Transverse colon (tissue), 4 donors: ENCODE data around the gene DBNL. TPM values are rescaled to one million over a fixed set of nuclear protein-coding genes. Genes with fewer than 3 reads are reported as not detected.

Source experiments
- DNase-seq: peaks from one replicate; pipeline ENCODE4 v3.0.0-alpha.2; 2019
- H3K27ac ChIP-seq, 4 donors: fragments of 200-600 bp; sonication (generic); 2 replicates each; pipeline ENCODE4 v1.5.1; 2016 to 2018; ENCODE audit warnings: inconsistent platforms in 4 of 4
- H3K27me3 ChIP-seq: fragments of 200-600 bp; sonication (generic); 2 replicates; pipeline ENCODE4 v1.5.1; 2017; ENCODE audit warnings: inconsistent platforms
- H3K36me3 ChIP-seq, 4 donors: fragments of 200-600 bp; sonication (generic); 2 replicates each; pipeline ENCODE4 v1.5.1; 2017 to 2019; ENCODE audit warnings: inconsistent platforms in 4 of 4
- H3K4me1 ChIP-seq, 4 donors: fragments of 200-600 bp; sonication (generic); 2 replicates each; pipeline ENCODE4 v1.5.1; 2017 to 2020; ENCODE audit warnings: inconsistent platforms in 4 of 4
- H3K4me3 ChIP-seq, 4 donors: fragments of 200-600 bp; sonication (generic); 1 replicate in 1 of 4; 2 replicates in 3 of 4; pipeline versions ENCODE4 v1.5.1 to v1.6.1; 2017 to 2019; ENCODE audit warnings: inconsistent platforms in 4 of 4
- H3K9me3 ChIP-seq, 2 donors: fragments of 200-600 bp; sonication (generic); 2 replicates each; pipeline ENCODE4 v1.5.1; 2017 to 2019; ENCODE audit warnings: inconsistent platforms in 2 of 2
- CTCF ChIP-seq, 5 experiments: fragments of 200-600 bp in 3 of 5; fragments of 450-650 bp in 2 of 5; sonication (generic) in 3 of 5; IDR thresholded peaks; 1 replicate in 2 of 5; 2 replicates in 3 of 5; pipeline ENCODE4 v1.5.1; 2016 to 2017; ENCODE audit warnings: antibody characterized with exemption in 5 of 5, inconsistent platforms in 3 of 5, mild to moderate bottlenecking in 2 of 5, moderate library complexity in 1 of 5
- EP300 ChIP-seq: sonication (generic); formaldehyde crosslinking; IDR thresholded peaks from one replicate; pipeline ENCODE4 v1.6.1; 2017; ENCODE audit warnings: antibody characterized with exemption, low read depth
- POLR2A ChIP-seq: fragments of 450-650 bp; IDR thresholded peaks from one replicate; pipeline ENCODE4 v1.6.1; 2016; ENCODE audit warnings: antibody characterized with exemption, mild to moderate bottlenecking, moderate library complexity
- POLR2AphosphoS5 ChIP-seq, 3 donors: sonication (generic); formaldehyde crosslinking; IDR thresholded peaks; one replicate each; pipeline ENCODE4 v1.6.1; 2016; ENCODE audit warnings: antibody characterized with exemption in 3 of 3
- WGBS, 2 donors: methylation state at CpG; one replicate each; pipeline ENCODE4 v1.1.5; 2018; ENCODE audit warnings: low coverage in 1 of 2; 5-methylcytosine and 5-hydroxymethylcytosine counted together
- in situ Hi-C, 4 donors: fragments of 200-750 bp; cut with MboI; loops; one replicate each; pipeline versions ENCODE4 v1.15.0 to v1.15.1; 2017; ENCODE audit warnings: low sequenced_read_pairs in 3 of 4, low pct_ligation_motif_present in 1 of 4, low pct_unique_long_range_greater_than_20kb in 1 of 4
- intact Hi-C: fragments of 100-400 bp; cut with DNase I; formaldehyde crosslinking; loops from one replicate; pipeline ENCODE4 v1.15.1; 2023; ENCODE audit warnings: low total_unique reads
- total RNA-seq, 4 donors: library from RNA; depleted of rRNA; stranded (reverse); fragments of >200 nt; gene quantifications; one replicate each; pipeline ENCODE4 v1.1.0, GENCODE V29; 2016

The DBNL gene
- total RNA-seq, 4 donors from 2014 or later = 97.5 to 184 (median 137) TPM

- intact Hi-C loops = no loop called here
- Histone ChIP-seq H3K27me3 (peaks cover 16% of the 10 kb centered on the region), H3K4me3 (no peak overlapping the region), H3K4me1 (peaks cover 0 to 6% (median 2%) of the 10 kb centered on the region in 4 donors), H3K36me3 (no peaks in the 10 kb centered on the region), H3K9me3 (no peaks in the 10 kb centered on the region), H3K27ac (peak overlapping the region in 1 of 4 donors; percentile 25)
- no peak for DNase-seq
- TF ChIP-seq POLR2A (no peak), EP300 (no peak), CTCF (IDR thresholded peaks at IDR 0.05) (no peak), POLR2AphosphoS5 (IDR thresholded peaks at IDR 0.05) (no peak)
- 63 to 71% methylated on average over 4 of the region's 4 CpGs for WGBS, 2 donors
- in situ Hi-C loops = no loop called here
Measured at GRCh38 chr7:44099669-44100068, 55.2 kb downstream of the DBNL start.

- no peak overlapping the region for H3K4me3 ChIP-seq
- TF ChIP-seq POLR2A = no peak
- in situ Hi-C loops = no loop called here
- H3K4me1 ChIP-seq = peaks cover 0 to 12% (median 0%) of the 10 kb centered on the region in 4 donors
- intact Hi-C loops = no loop called here
- H3K27ac ChIP-seq = peak overlapping the region; percentile 58 to 92 (median 78)
- no peaks in the 10 kb centered on the region for H3K36me3 ChIP-seq
- 42 to 61% methylated on average over 2 to 10 of the region's 10 CpGs for WGBS, 2 donors
- no peaks in the 10 kb centered on the region for H3K9me3 ChIP-seq
- H3K27me3 ChIP-seq = peaks cover 26% of the 10 kb centered on the region
- DNase-seq = peak; percentile 28
Measured at GRCh38 chr7:44100458-44101302, 56.2 kb downstream of the DBNL start.

GRCh38 chr7:44101303-44101965 lies 56.9 kb downstream of the DBNL start:
- TF ChIP-seq POLR2A = no peak
- no peak for TF ChIP-seq CTCF (IDR thresholded peaks at IDR 0.05)
- TF ChIP-seq EP300 = no peak
- no peak for TF ChIP-seq POLR2AphosphoS5 (IDR thresholded peaks at IDR 0.05)
- DNase-seq = no peak
- Histone ChIP-seq H3K27ac (peak overlapping the region; percentile 58 to 92 (median 78)), H3K9me3 (no peaks in the 10 kb centered on the region), H3K27me3 (peaks cover 26% of the 10 kb centered on the region), H3K36me3 (no peaks in the 10 kb centered on the region), H3K4me3 (no peak overlapping the region), H3K4me1 (peaks cover 0 to 12% (median 2%) of the 10 kb centered on the region in 4 donors)
- in situ Hi-C loops = no loop called here
- intact Hi-C loops = no loop called here
- WGBS, 2 donors = 100% methylated on average over 3 of the region's 3 CpGs; no CpG with 5 or more reads in 1 of the 2 donors

GRCh38 chr7:44101966-44102845 lies 57.7 kb downstream of the DBNL start:
- H3K27me3 ChIP-seq = peaks cover 26% of the 10 kb centered on the region
- in situ Hi-C loops (no loop called here), intact Hi-C loops (no loop called here)
- TF ChIP-seq POLR2A (no peak), POLR2AphosphoS5 (IDR thresholded peaks at IDR 0.05) (no peak), CTCF (IDR thresholded peaks at IDR 0.05) (no peak), EP300 (no peak)
- no peaks in the 10 kb centered on the region for H3K9me3 ChIP-seq
- H3K36me3 ChIP-seq = no peaks in the 10 kb centered on the region
- H3K27ac ChIP-seq = peak overlapping the region; percentile 27 to 92 (median 58)
- DNase-seq = no peak
- peaks cover 0 to 12% (median 2%) of the 10 kb centered on the region in 4 donors for H3K4me1 ChIP-seq
- H3K4me3 ChIP-seq = no peak overlapping the region
- 80% methylated on average over 14 of the region's 14 CpGs; no CpG with 5 or more reads in 1 of the 2 donors for WGBS, 2 donors
